ENCODE data around the gene CCL13.

The CCL13 gene

GRCh38 chr17:34386697-34387550, 30.6 kb downstream of the CCL13 start:
- no peak for DNase-seq

GRCh38 chr17:34387566-34387965, 31.3 kb downstream of the CCL13 start:
- no peak for DNase-seq

DNA sequence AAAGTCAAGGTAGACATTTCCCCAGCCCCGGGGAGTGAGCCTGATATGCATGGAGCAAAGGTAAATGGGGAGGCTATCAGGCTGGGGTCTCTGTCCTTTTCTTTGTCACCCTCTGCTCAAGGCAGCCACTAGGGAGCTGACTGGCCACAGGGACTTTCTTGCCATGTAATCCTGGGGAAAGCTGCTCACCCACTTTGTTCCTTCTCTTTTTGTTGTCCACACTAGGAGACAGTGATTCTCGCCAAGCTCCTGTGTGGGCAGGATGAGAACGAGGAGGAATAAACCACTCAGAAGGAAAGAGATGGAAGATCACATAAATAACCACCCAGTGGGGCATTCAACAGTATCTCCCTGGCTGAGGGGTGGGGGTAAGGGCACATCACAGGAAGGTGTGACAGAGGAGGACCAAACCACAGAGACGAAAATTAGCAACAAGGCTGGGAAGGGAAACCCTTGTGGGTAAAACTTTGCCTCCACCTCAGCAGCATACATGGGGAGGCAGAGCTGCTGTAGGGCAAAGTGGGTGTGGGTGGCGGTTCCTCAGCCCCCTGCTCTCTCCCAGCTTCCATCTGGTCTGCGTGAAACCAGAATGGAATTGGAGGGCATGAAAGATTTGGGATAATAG, 33.0 kb downstream of the CCL13 start:
- DNase-seq, result no peak

DNA sequence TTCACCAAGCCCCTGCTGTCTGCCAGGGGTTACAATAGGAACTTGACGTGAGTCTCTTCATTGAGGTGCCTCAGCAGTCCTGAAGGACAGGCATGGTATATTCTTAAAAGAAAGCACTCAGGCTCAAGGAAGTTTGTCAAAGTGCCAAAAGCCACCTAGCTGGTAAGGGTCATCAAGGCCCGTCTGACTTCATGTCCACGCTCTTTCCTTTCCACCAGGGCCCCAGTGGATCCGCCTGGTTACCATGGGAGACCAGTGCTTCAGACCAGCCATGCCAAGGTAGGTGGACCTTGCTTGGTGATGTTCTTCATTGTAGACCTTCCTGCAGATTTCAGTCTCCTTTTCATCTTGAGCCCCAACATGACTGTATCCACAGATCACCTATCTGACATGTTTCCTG, 34.4 kb downstream of the CCL13 start:
- no peak for DNase-seq

GRCh38 chr17:34391241-34391640, 35.0 kb downstream of the CCL13 start:
- DNase-seq, result no peak

DNA sequence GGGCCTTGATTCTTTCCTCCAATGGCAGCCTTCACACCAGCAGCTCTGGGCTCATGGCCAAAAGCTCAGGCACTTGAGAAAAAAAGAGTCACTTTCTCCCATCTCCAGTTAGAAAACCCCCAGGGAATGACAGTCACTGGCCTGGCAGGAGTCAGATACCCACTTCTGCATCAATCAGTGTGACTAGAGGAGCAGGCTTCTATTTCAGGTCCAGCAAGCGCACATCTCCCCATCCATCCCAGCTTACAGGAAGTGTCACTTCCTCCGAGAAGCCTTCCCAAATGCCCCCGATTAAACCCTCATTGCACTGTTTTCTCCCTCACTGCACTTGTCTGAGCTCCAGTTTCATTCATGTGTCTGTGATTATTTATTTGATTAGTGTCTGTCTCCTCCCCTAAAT, 37.1 kb downstream of the CCL13 start:
- no peak for DNase-seq

DNA sequence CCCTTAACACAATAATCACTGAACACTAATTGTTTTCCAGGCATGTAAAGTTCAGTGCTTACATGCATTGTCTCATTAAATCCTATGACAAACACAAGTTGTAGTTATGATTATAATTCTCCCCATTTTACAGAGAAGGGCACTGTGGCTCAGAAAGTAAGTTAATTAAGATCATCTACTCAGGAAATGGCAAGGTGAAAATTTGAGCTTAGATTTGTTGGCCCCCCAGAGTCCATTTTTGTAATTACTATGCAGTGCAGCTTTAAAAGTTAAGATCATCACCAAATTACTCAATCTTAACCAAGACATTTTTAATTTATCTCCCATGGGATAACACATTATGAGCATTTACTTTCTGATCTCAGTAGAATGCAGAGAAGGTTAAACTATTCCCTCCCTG, 41.0 kb downstream of the CCL13 start:
- DNase-seq, result no peak

GRCh38 chr17:34398990-34399389, 42.7 kb downstream of the CCL13 start:
- no peak for DNase-seq

- no peak for DNase-seq
Observed at GRCh38 chr17:34399725-34400124, 43.4 kb downstream of the CCL13 start.

DNA sequence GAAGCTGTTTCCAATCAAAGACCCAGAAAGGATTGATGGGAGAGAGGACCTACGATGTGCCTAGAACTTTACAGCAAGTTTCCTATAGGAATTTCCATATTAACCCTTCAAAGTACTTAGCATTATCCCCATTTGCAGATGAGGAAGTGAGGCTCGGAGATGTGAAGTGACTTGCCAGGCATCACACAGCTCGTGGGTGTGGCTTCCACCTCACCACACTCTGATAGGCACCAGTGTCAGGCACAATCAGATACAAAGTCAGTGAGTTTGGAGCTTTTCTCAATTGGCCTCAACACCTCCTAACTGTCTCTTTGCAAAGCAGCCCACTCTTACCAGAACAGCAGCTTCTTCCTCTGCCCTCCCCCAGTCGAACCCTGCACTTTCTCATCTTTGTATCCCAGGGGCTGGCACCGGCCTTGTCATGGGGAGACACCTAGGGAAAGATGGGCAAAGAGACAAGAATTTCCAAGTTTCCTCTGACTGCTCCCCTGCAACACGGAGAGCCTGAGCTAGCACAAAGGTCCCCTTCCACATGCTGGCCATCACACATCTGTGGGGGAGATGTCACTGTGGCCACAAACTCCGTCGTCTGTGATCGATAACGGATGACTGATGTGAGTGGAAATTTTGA, 44.1 kb downstream of the CCL13 start:
- no peak for DNase-seq

DNA sequence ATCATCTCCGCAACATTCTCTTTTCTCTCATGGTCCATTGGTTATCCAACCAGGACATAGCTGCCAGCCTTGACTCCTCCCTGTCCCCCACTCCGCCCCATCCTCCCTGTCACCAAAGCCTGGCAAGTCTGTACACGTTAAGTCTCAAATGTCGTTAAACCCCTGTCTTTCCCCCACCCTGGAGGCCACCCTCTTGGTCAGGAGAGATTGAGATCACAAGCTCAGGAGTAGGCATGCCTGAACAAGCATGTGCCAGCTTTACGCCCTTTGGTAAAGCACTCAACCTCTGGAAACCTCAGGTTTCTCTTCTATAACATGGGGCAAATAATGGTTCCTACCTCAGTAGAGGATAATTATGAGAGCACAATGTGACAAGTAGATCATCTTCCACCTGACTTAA, 44.9 kb downstream of the CCL13 start:
- DNase-seq, result no peak

DNA sequence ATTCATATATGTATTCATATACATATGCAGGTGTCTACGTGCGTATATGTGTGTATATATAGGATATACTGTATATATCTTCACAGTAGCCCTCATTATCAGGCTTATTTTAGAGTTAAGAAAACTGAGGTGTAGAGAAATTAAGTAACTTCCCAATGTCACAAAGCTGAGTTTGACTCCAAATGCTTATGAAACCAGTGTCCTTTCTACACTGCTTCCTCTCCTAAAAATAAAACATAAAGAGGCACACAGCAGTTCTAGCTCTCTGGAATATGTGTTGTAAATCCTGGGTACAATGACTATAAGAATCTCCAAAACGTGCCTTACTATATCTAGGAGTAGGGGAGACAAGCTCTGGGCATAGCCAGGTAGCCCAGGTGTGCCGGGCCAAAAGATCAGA, 46.7 kb downstream of the CCL13 start:
- DNase-seq, result no peak

- no peak for DNase-seq
Observed at GRCh38 chr17:34406226-34406625, 49.9 kb downstream of the CCL13 start.
